ENCODE results near the gene ARMH3.

GRCh38 chr10:101922846-101923245 lies 133.1 kb downstream of the ARMH3 start:
- no peak for TF ChIP-seq CTCF (conservative IDR thresholded peaks at IDR 0.05; ENCODE audit: low read length)
- no peak for TF ChIP-seq EZH2phosphoT487 (IDR thresholded peaks at IDR 0.05; ENCODE audit: borderline replicate concordance, low read depth, low read length)
